ENCODE measurements around the gene AKAP13. TPM values are rescaled to one million over a fixed set of nuclear protein-coding genes. Genes with fewer than 3 reads are reported as not detected.

The AKAP13 gene
- total RNA-seq, 1 experiment from 2014 or later: 47.3 TPM

- H3K27ac Mint-ChIP-seq: no peak overlapping the region
- H4K5ac ChIP-seq (ENCODE audit: insufficient read length, low read depth, low read length): no peak overlapping the region
- WGBS (ENCODE audit: extremely low coverage, insufficient read length, low lambda C conversion rate): 100% methylated on average over 1 of the region's 3 CpGs
Measured at GRCh38 chr15:85609492-85609891, 229.1 kb downstream of the AKAP13 start.

More at GRCh38 chr15:85609492-85609891, 229.1 kb downstream of the AKAP13 start:
- Mint-ChIP-seq H3K27me3 (ENCODE audit: low read depth) (no peaks in the 10 kb centered on the region), H3K4me1 (no peaks in the 10 kb centered on the region), H3K4me3 (no peak overlapping the region), H3K9me3 (no peaks in the 10 kb centered on the region), H3K36me3 (ENCODE audit: insufficient read depth in 1 of 3, low read depth in 3 of 3) (no peaks in the 10 kb centered on the region)
- Histone ChIP-seq H3K23ac (ENCODE audit: insufficient read length, low read depth, low read length) (no peak overlapping the region), H4K8ac (replicated peaks; ENCODE audit: insufficient read length, low read depth, low read length) (no peak overlapping the region), H3K27me3 (ENCODE audit: insufficient read depth, low read length) (no peaks in the 10 kb centered on the region), H2BK120ac (ENCODE audit: low read depth, low read length, poor library complexity, severe bottlenecking) (no peak overlapping the region), H3K9me3 (ENCODE audit: control insufficient read depth, low read depth, low read length) (no peaks in the 10 kb centered on the region), H3K9ac (ENCODE audit: extremely low read depth, insufficient read length, low read length) (no peak overlapping the region), H2AFZ (ENCODE audit: low read length) (no peak overlapping the region), H2AK5ac (ENCODE audit: insufficient read length, low read length) (no peak overlapping the region), H2BK15ac (ENCODE audit: low read depth, low read length) (no peak overlapping the region), H3K14ac (ENCODE audit: insufficient read depth, low read length) (no peak overlapping the region), H3K79me2 (ENCODE audit: insufficient read depth, low read length) (no peaks in the 10 kb centered on the region; the same call in 1 of the 2 replicates), H2BK12ac (ENCODE audit: insufficient read length, low read depth, low read length) (no peak overlapping the region), H3K4me1 (ENCODE audit: insufficient read depth, low read length) (no peaks in the 10 kb centered on the region), H3K27ac (ENCODE audit: insufficient read length, low read depth, low read length) (no peak overlapping the region), H4K91ac (ENCODE audit: insufficient read length, low read depth, low read length) (no peak overlapping the region), H3K18ac (ENCODE audit: insufficient read length, low read depth, low read length) (no peak overlapping the region), H2BK20ac (ENCODE audit: low read depth, low read length, poor library complexity, severe bottlenecking) (no peak overlapping the region), H3K79me1 (ENCODE audit: insufficient read depth, low read depth, low read length, poor library complexity, severe bottlenecking) (no peaks in the 10 kb centered on the region), H3K23me2 (ENCODE audit: insufficient read length, low read depth, low read length, poor library complexity, severe bottlenecking) (no peaks in the 10 kb centered on the region), H3T11ph (ENCODE audit: low read length) (no peak overlapping the region), H3K4ac (ENCODE audit: low read depth, low read length) (no peak overlapping the region), H3K56ac (ENCODE audit: insufficient read length, low read depth, low read length) (no peak overlapping the region), H2BK5ac (ENCODE audit: insufficient read length, low read length) (no peak overlapping the region), H3K4me2 (ENCODE audit: insufficient read depth, insufficient read length, low read length) (no peak overlapping the region), H4K20me1 (ENCODE audit: control insufficient read depth, insufficient read depth, insufficient read length) (no peaks in the 10 kb centered on the region)
- no peak for TF ChIP-seq CTCF (conservative IDR thresholded peaks at IDR 0.05)
- DNase-seq: no peak
